DND-41 (cell line): ENCODE results near the gene PDE3A.

Experiments
- EZH2 ChIP-seq: IDR thresholded peaks from 3 replicates; pipeline ENCODE4 v1.6.1; 2012; ENCODE audit warnings: borderline replicate concordance, low read depth, mild to moderate bottlenecking, moderate library complexity, low read length, inconsistent platforms; ENCODE audit not compliant: severe bottlenecking
- TF ChIP-seq, protein P1 (sequence below): IDR thresholded peaks from 2 replicates; pipeline ENCODE4 v1.5.1; 2012; ENCODE audit warnings: borderline replicate concordance, low read length, moderate library complexity, mild to moderate bottlenecking; ENCODE audit not compliant: poor library complexity, severe bottlenecking; ENCODE audit errors: extremely low read depth

DNA sequence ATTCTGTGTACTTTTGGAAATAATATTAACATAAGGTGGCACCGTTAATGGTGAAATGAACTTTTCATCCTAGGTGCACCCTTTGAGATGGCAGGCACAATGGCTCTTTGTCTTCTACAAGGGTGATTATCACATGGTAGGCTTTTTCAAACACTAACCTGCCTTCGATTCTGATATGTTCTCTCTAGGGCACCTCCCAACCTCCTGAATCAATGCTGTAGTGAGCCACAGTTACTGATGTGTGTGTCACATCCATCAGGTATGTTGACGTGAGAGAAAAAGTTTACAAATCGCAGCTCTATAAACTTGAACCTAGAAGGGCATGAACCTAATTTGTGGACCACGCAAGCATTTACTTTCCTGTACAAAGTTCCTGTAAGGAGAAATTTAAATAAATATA lies 25.4 kb downstream of the PDE3A start:
- TF ChIP-seq, protein P1, sequence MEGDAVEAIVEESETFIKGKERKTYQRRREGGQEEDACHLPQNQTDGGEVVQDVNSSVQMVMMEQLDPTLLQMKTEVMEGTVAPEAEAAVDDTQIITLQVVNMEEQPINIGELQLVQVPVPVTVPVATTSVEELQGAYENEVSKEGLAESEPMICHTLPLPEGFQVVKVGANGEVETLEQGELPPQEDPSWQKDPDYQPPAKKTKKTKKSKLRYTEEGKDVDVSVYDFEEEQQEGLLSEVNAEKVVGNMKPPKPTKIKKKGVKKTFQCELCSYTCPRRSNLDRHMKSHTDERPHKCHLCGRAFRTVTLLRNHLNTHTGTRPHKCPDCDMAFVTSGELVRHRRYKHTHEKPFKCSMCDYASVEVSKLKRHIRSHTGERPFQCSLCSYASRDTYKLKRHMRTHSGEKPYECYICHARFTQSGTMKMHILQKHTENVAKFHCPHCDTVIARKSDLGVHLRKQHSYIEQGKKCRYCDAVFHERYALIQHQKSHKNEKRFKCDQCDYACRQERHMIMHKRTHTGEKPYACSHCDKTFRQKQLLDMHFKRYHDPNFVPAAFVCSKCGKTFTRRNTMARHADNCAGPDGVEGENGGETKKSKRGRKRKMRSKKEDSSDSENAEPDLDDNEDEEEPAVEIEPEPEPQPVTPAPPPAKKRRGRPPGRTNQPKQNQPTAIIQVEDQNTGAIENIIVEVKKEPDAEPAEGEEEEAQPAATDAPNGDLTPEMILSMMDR: no peak
- TF ChIP-seq EZH2: no peak
